GM23338 (cell line): ENCODE data around the gene NID1.

Source experiments
- EZH2 ChIP-seq: fragments of 200-600 bp; sonication (generic); IDR thresholded peaks from one replicate; pipeline ENCODE4 v1.8.0; 2017; ENCODE audit warnings: antibody characterized with exemption, mild to moderate bottlenecking, low read depth; ENCODE audit not compliant: unreplicated experiment
- EZH2phosphoT487 ChIP-seq: fragments of 200-600 bp; sonication (generic); IDR thresholded peaks from one replicate; pipeline ENCODE4 v1.8.1; 2018; ENCODE audit warnings: antibody characterized with exemption; ENCODE audit not compliant: unreplicated experiment
- JUNB ChIP-seq: IDR thresholded peaks from one replicate; pipeline ENCODE4 v1.6.1; 2016; ENCODE audit warnings: antibody characterized with exemption; ENCODE audit not compliant: unreplicated experiment
- POLR2AphosphoS5 ChIP-seq: IDR thresholded peaks from 2 replicates; pipeline ENCODE4 v1.6.1; 2016; ENCODE audit warnings: antibody characterized with exemption, low read depth
- ZNF114 ChIP-seq: fragments of 250-450 bp; sonication (Bioruptor Pico); IDR thresholded peaks from 2 replicates; pipeline ENCODE4 v1.5.0; 2020; ENCODE audit warnings: mild to moderate bottlenecking, moderate library complexity
- TF ChIP-seq, protein P1 (sequence below), 2 experiments: fragments of 200-600 bp in 1 of 2; sonication (generic) in 1 of 2; conservative IDR thresholded peaks; 2 replicates each; pipeline versions ENCODE4 v1.5.1 to v1.6.1; 2016 to 2017; ENCODE audit warnings: antibody characterized with exemption in 2 of 2, low read depth in 2 of 2, mild to moderate bottlenecking in 2 of 2, moderate library complexity in 1 of 2
- TF ChIP-seq, protein P2 (sequence below): IDR thresholded peaks from one replicate; pipeline ENCODE4 v1.6.1; 2018; ENCODE audit warnings: antibody characterized with exemption; ENCODE audit not compliant: unreplicated experiment

DNA sequence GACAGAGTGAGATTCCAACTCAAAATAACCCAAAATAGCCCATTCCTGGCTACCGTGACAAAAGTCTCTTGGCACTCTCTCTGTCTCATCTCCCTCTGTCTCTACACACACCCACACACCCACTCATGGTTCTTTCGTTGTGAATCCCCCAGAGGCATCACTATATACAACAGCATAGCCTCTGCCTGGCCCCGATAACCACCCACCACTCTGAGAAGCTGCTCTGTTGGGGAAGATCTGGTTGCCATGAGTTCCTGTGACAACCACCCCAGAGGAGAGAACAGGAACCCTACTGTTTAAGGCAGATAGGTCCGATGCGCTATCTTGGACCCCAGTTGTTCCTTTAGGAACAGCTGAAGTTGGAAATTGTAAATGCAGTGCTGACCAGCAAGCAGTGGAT lies 127.8 kb downstream of the NID1 start:
- TF ChIP-seq POLR2AphosphoS5 (no peak), EZH2 (no peak), EZH2phosphoT487 (no peak), JUNB (no peak), ZNF114 (CRISPR knock-in tag) (no peak)
- TF ChIP-seq, protein P1, sequence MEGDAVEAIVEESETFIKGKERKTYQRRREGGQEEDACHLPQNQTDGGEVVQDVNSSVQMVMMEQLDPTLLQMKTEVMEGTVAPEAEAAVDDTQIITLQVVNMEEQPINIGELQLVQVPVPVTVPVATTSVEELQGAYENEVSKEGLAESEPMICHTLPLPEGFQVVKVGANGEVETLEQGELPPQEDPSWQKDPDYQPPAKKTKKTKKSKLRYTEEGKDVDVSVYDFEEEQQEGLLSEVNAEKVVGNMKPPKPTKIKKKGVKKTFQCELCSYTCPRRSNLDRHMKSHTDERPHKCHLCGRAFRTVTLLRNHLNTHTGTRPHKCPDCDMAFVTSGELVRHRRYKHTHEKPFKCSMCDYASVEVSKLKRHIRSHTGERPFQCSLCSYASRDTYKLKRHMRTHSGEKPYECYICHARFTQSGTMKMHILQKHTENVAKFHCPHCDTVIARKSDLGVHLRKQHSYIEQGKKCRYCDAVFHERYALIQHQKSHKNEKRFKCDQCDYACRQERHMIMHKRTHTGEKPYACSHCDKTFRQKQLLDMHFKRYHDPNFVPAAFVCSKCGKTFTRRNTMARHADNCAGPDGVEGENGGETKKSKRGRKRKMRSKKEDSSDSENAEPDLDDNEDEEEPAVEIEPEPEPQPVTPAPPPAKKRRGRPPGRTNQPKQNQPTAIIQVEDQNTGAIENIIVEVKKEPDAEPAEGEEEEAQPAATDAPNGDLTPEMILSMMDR (conservative IDR thresholded peaks at IDR 0.05; ENCODE audit: low read depth in 2 of 2), result no peak
- TF ChIP-seq, protein P2, sequence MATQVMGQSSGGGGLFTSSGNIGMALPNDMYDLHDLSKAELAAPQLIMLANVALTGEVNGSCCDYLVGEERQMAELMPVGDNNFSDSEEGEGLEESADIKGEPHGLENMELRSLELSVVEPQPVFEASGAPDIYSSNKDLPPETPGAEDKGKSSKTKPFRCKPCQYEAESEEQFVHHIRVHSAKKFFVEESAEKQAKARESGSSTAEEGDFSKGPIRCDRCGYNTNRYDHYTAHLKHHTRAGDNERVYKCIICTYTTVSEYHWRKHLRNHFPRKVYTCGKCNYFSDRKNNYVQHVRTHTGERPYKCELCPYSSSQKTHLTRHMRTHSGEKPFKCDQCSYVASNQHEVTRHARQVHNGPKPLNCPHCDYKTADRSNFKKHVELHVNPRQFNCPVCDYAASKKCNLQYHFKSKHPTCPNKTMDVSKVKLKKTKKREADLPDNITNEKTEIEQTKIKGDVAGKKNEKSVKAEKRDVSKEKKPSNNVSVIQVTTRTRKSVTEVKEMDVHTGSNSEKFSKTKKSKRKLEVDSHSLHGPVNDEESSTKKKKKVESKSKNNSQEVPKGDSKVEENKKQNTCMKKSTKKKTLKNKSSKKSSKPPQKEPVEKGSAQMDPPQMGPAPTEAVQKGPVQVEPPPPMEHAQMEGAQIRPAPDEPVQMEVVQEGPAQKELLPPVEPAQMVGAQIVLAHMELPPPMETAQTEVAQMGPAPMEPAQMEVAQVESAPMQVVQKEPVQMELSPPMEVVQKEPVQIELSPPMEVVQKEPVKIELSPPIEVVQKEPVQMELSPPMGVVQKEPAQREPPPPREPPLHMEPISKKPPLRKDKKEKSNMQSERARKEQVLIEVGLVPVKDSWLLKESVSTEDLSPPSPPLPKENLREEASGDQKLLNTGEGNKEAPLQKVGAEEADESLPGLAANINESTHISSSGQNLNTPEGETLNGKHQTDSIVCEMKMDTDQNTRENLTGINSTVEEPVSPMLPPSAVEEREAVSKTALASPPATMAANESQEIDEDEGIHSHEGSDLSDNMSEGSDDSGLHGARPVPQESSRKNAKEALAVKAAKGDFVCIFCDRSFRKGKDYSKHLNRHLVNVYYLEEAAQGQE, result no peak
